ENCODE results near the gene LYST.

The LYST gene

GRCh38 chr1:235673981-235674380 is 192.7 kb downstream of the LYST start:
- no peak for TF ChIP-seq GATA3 (IDR thresholded peaks at IDR 0.05; ENCODE audit: low read depth, low read length)
- no peak for TF ChIP-seq GATA2 (IDR thresholded peaks at IDR 0.05; ENCODE audit: low read depth, low read length)

DNA sequence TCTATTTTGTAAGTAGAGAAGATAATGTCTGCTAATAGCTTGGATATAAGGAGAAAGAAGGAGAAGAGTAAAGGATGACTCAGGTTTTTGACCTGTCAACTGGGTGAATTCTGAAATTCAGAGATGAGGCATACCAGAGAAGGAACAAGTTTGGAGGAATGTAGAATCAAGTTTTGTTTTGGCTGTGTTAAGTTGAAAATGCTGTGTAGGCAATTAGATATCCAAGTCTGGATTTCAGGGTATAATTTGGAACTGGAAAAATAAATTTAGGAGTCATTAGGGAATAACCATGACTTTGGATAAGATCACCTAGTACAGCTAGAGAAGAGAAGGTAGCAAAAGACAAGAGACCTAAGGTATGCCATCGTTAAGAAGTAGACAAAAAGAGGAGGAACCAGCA is 194.7 kb downstream of the LYST start:
- TF ChIP-seq GATA3 (IDR thresholded peaks at IDR 0.05; ENCODE audit: low read depth, low read length) (no peak), GATA2 (IDR thresholded peaks at IDR 0.05; ENCODE audit: low read depth, low read length) (no peak)

GRCh38 chr1:235670157-235670776 is 196.4 kb downstream of the LYST start:
- TF ChIP-seq GATA2 (IDR thresholded peaks at IDR 0.05; ENCODE audit: low read depth, low read length) (no peak), GATA3 (IDR thresholded peaks at IDR 0.05; ENCODE audit: low read depth, low read length) (no peak)

GRCh38 chr1:235669277-235669676 is 197.4 kb downstream of the LYST start:
- TF ChIP-seq GATA2 (IDR thresholded peaks at IDR 0.05; ENCODE audit: low read depth, low read length) (no peak), GATA3 (IDR thresholded peaks at IDR 0.05; ENCODE audit: low read depth, low read length) (no peak)

- TF ChIP-seq GATA2 (IDR thresholded peaks at IDR 0.05; ENCODE audit: low read depth, low read length) = no peak
- no peak for TF ChIP-seq GATA3 (IDR thresholded peaks at IDR 0.05; ENCODE audit: low read depth, low read length)
Measured at GRCh38 chr1:235663628-235664027, 203.1 kb downstream of the LYST start.

DNA sequence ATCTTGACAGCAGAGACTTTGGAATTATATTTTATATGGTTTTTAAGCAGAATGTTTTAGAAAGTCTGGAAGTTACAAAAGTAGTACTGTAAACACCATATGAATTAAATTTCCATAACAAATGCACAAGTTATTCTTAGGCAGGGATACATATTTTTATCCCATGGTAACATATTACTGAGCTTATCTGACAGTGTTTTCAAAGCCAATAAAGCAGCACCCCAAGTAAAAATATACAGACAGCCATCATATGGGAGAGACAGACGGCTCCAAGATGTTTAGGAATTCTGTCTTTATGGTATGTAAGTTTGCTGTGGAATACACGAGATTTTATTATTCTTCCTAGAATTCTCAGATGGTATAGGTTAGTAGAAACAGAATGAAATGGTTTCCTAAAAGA is 205.1 kb downstream of the LYST start:
- TF ChIP-seq GATA2 (IDR thresholded peaks at IDR 0.05; ENCODE audit: low read depth, low read length) (no peak), GATA3 (IDR thresholded peaks at IDR 0.05; ENCODE audit: low read depth, low read length) (no peak)

DNA sequence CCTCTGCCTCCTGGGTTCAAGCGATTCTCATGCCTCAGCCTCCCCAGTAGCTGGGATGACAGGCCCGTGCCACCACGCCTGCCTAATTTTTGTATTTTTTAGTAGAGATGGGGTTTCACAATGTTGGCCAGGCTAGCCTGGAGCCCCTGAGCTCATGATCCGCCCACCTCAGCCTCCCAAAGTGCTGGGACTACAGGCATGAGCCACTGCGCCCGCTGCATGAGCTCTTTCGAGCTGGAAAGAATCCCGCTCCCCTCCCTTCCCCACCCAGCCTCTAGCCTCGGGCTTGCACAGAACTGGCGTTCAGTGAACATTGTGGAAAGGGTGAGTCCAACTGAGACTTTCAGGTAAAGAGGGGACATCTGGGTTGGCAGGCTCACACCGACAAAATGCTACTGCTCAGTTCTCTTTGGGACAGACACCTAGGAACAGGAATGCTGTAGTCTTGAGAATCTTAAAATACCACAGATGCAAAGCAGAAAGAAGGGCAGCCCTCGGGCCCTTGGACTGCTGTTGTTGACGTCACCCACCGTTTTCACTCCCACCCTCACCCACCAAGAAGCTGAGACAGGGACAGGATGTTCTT is 207.4 kb downstream of the LYST start:
- TF ChIP-seq GATA2 (IDR thresholded peaks at IDR 0.05; ENCODE audit: low read depth, low read length) (no peak), GATA3 (IDR thresholded peaks at IDR 0.05; ENCODE audit: low read depth, low read length) (no peak)

GRCh38 chr1:235657747-235658526 is 208.8 kb downstream of the LYST start:
- TF ChIP-seq GATA3 (IDR thresholded peaks at IDR 0.05; ENCODE audit: low read depth, low read length) (no peak), GATA2 (IDR thresholded peaks at IDR 0.05; ENCODE audit: low read depth, low read length) (no peak)

GRCh38 chr1:235657269-235657668 is 209.4 kb downstream of the LYST start:
- no peak for TF ChIP-seq GATA3 (IDR thresholded peaks at IDR 0.05; ENCODE audit: low read depth, low read length)
- TF ChIP-seq GATA2 (IDR thresholded peaks at IDR 0.05; ENCODE audit: low read depth, low read length) = no peak

- TF ChIP-seq GATA2 (IDR thresholded peaks at IDR 0.05; ENCODE audit: low read depth, low read length) = no peak
- TF ChIP-seq GATA3 (IDR thresholded peaks at IDR 0.05; ENCODE audit: low read depth, low read length) = no peak
Measured at GRCh38 chr1:235652364-235652763, 214.3 kb downstream of the LYST start.

GRCh38 chr1:235651170-235651806 is 215.4 kb downstream of the LYST start:
- TF ChIP-seq GATA2 (IDR thresholded peaks at IDR 0.05; ENCODE audit: low read depth, low read length) (no peak), GATA3 (IDR thresholded peaks at IDR 0.05; ENCODE audit: low read depth, low read length) (no peak)

GRCh38 chr1:235650341-235651169 is 216.2 kb downstream of the LYST start:
- TF ChIP-seq GATA2 (IDR thresholded peaks at IDR 0.05; ENCODE audit: low read depth, low read length) (no peak), GATA3 (IDR thresholded peaks at IDR 0.05; ENCODE audit: low read depth, low read length) (no peak)

GRCh38 chr1:235649368-235650163 is 217.1 kb downstream of the LYST start, which contains the start of gene GNG4:
Gene GNG4, minus strand, starts transcription at chr1:235649784. Its CDS starts 65,946 bp downstream, at chr1:235583838.
- no peak for TF ChIP-seq GATA2 (IDR thresholded peaks at IDR 0.05; ENCODE audit: low read depth, low read length)
- TF ChIP-seq GATA3 (IDR thresholded peaks at IDR 0.05; ENCODE audit: low read depth, low read length) = no peak
